H7 (cell line): ENCODE data around the gene PTGR3. TPM values are rescaled to one million over a fixed set of nuclear protein-coding genes. Genes with fewer than 3 reads are reported as not detected.

ENCODE experiments used
- DNase-seq: peaks from one replicate; pipeline ENCODE4 v3.0.0; 2012
- H3K27me3 ChIP-seq: 2 replicates; pipeline ENCODE4 v1.6.0; 2011; ENCODE audit warnings: mild to moderate bottlenecking, low read length; ENCODE audit not compliant: control insufficient read depth, insufficient read depth
- H3K36me3 ChIP-seq: replicated peaks from 2 replicates; pipeline ENCODE4 v1.5.1; 2011; ENCODE audit warnings: low read length; ENCODE audit not compliant: control insufficient read depth, insufficient read depth
- H3K4me3 ChIP-seq: 2 replicates; pipeline ENCODE4 v1.5.1; 2011; ENCODE audit warnings: low read depth, mild to moderate bottlenecking, control low read depth, low read length, moderate library complexity; ENCODE audit not compliant: insufficient read depth
- total RNA-seq: library from RNA; depleted of rRNA; stranded (reverse); fragments of >200 nt; shearing (Covaris generic); gene quantifications from 2 replicates; pipeline ENCODE4 v1.2.3, GENCODE V29; 2014

Gene PTGR3
- total RNA-seq, 1 experiment from 2014 or later: 18.1 TPM

DNA sequence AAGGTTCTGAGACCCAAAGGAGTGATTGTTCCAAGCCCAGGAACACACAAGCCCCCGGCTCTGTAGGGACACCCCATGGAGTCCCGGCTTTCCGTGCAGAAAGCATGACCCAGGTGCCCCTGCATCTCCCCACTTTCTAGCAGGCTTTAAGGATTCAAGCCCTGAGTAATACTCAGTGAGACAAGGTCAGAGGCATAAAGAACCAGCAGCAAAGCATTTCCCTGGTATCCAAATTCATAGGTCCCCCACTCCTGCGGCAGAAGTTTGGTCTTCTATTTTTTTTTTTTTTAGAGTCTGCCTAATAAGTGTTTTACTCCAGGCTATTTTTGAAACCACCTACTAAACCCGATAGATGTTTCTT, 18.0 kb upstream of the PTGR3 start:
- no peak overlapping the region for H3K4me3 ChIP-seq
- H3K36me3 ChIP-seq: no peaks in the 10 kb centered on the region
- DNase-seq: no peak
- no peaks in the 10 kb centered on the region for H3K27me3 ChIP-seq

DNA sequence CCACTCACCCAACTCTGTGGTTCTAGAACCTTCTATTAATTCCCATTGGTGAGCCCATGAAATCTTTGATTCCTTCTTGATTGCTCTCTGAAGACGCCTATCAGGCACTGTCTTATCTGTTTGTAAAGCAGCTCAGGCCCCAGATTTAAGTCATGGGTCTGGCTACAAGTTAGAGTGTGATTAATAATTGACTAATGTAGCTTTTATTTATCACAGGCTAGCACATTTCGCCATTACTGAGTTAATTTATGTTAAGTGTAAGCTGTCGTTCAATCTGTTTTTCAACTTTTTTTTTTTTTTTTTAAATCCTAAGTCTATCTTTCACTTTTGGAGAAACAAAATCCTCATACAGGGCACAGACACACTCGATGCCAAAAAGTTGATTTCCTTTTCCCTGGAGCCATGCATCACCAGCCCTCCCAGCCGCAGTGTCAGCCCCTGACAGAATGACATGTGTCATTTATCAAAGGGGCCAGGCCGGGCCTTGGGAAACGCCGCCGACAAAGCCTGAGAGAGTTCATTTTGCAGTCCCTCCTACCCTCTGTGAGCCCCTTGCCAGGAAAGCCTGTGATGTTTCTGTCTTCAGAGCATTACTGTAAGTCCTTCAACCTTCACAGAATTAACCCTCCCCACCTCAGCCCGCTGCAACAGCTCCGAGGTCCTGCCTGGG, 17.5 kb upstream of the PTGR3 start:
- H3K36me3 ChIP-seq: no peaks in the 10 kb centered on the region
- H3K27me3 ChIP-seq: no peaks in the 10 kb centered on the region
- no peak for DNase-seq
- H3K4me3 ChIP-seq: no peak overlapping the region

- Histone ChIP-seq H3K36me3 (no peaks in the 10 kb centered on the region), H3K27me3 (no peaks in the 10 kb centered on the region), H3K4me3 (no peak overlapping the region)
- DNase-seq: no peak
These were observed 14.9 kb upstream of the PTGR3 start for GRCh38 chr18:75223687-75224347.

GRCh38 chr18:75222407-75222806, 13.5 kb upstream of the PTGR3 start:
- Histone ChIP-seq H3K4me3 (no peak overlapping the region), H3K36me3 (no peaks in the 10 kb centered on the region), H3K27me3 (no peaks in the 10 kb centered on the region)
- DNase-seq: no peak

DNA sequence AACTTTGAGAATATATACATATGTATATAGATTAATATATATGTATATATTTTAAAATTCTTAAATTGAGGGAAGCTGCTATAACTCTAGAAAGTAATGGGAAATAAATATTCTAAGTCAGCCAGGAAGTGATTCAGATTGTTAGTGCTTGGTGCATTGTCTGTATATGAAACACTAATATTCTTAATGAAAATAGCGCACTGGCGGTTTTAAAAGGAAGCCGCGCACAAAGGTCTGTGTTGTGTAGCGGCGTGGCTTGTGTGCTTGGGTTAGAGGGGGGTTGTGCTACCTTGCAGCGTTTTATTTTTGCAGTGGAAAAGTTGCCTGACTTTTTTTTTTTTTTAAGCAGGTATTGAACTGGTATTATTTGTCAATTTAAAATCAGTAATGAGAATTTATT, 13.0 kb upstream of the PTGR3 start:
- DNase-seq: no peak
- Histone ChIP-seq H3K36me3 (no peaks in the 10 kb centered on the region), H3K27me3 (no peaks in the 10 kb centered on the region), H3K4me3 (no peak overlapping the region)

- no peaks in the 10 kb centered on the region for H3K36me3 ChIP-seq
- DNase-seq: no peak
- no peak overlapping the region for H3K4me3 ChIP-seq
- H3K27me3 ChIP-seq: no peaks in the 10 kb centered on the region
These were observed 12.5 kb upstream of the PTGR3 start for GRCh38 chr18:75221397-75221796.

GRCh38 chr18:75220551-75221355, 11.8 kb upstream of the PTGR3 start:
- no peak overlapping the region for H3K4me3 ChIP-seq
- DNase-seq: no peak
- H3K36me3 ChIP-seq: no peaks in the 10 kb centered on the region
- no peaks in the 10 kb centered on the region for H3K27me3 ChIP-seq

- no peaks in the 10 kb centered on the region for H3K27me3 ChIP-seq
- no peak overlapping the region for H3K4me3 ChIP-seq
- no peaks in the 10 kb centered on the region for H3K36me3 ChIP-seq
- no peak for DNase-seq
These were observed 10.9 kb upstream of the PTGR3 start for GRCh38 chr18:75219745-75220375.

- H3K4me3 ChIP-seq: no peak overlapping the region
These were observed 9.4 kb upstream of the PTGR3 start for GRCh38 chr18:75218065-75218923.

DNA sequence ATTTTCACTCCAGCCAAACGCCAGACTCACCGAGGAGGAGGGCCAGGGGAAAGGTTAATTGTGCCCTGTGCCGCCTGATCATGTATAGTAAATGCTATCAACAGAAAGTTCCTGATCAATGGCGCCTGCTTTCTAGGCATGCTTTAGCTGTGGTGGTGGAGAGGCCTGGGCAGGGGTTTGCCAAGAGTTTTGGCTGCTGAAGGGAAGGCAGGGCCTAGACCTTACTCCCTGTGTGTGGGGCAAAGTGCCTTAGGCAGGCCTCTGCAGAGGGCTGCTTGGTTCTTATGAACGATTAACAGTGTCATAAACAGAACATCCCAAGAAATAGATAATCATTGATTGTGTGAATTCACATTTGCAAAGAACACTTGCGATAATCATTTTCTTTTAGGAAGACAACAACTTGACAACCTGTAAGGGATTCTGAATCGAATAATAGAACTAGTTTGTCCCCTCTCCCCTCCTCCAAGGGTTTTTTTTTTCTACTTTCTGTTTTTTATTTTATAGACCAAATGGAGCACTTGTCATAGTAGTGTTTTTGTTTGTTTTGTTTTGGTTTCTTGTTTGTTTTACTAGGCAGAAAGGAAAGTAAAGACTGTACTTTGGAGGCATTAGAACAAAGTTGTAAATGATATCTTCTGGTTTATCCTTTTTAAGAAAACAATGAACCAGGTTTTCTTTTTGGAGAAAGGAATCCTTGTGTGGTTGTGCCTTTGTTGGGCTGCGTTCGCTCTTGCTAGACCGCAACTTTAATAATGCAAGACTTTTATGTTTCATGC, 8.2 kb upstream of the PTGR3 start:
- no peak for DNase-seq
- H3K36me3 ChIP-seq: no peaks in the 10 kb centered on the region
- H3K27me3 ChIP-seq: peaks cover 13% of the 10 kb centered on the region; the same call in 1 of the 2 replicates
- no peak overlapping the region for H3K4me3 ChIP-seq

More at GRCh38 chr18:75218065-75218923, 9.4 kb upstream of the PTGR3 start:
- Histone ChIP-seq H3K27me3 (peaks cover 1% of the 10 kb centered on the region; the same call in 1 of the 2 replicates), H3K36me3 (no peaks in the 10 kb centered on the region)
- DNase-seq: no peak

- Histone ChIP-seq H3K4me3 (no peak overlapping the region), H3K27me3 (peaks cover 17% of the 10 kb centered on the region; the same call in 1 of the 2 replicates), H3K36me3 (no peaks in the 10 kb centered on the region)
- no peak for DNase-seq
These were observed 7.4 kb upstream of the PTGR3 start for GRCh38 chr18:75216212-75216910.

DNA sequence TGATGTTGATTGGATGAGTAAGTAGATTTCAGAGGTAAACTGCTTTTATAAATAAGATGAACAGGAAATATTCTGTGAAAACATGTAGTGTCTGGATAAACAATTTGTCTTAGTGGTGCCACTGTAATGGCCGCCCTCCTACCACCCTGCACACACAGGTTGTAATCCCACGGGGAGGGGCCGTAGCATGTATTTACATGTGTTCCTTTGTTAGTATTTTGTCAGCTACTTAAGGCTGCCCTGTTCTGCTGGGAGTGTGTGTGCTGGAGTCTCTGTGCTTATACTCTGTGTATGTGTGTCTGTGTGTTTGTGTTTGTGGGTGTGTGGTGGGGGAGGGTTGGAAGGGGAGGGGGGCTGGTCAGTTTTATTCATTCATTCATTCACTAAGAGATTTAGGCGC, 6.7 kb upstream of the PTGR3 start:
- peaks cover 21% of the 10 kb centered on the region for H3K27me3 ChIP-seq
- H3K36me3 ChIP-seq: no peaks in the 10 kb centered on the region
- H3K4me3 ChIP-seq: no peak overlapping the region
- no peak for DNase-seq
